ENCODE measurements around the gene TCEAL9.

The TCEAL9 gene

GRCh38 chrX:103367502-103367901, 11.2 kb downstream of the TCEAL9 start:
- TF ChIP-seq ZNF8 (CRISPR knock-in tag; IDR thresholded peaks at IDR 0.05), result no peak
- no peak for TF ChIP-seq ZC3H10 (CRISPR knock-in tag; IDR thresholded peaks at IDR 0.05)
- no peak for ATAC-seq

- TF ChIP-seq OSR1 (CRISPR knock-in tag; IDR thresholded peaks at IDR 0.05), result no peak
- TF ChIP-seq GLIS3 (CRISPR knock-in tag; IDR thresholded peaks at IDR 0.05), result no peak
- TF ChIP-seq PATZ1 (CRISPR knock-in tag; IDR thresholded peaks at IDR 0.05; ENCODE audit: borderline replicate concordance), result no peak
- no peak for TF ChIP-seq TCF4 (CRISPR knock-in tag; IDR thresholded peaks at IDR 0.05; ENCODE audit: borderline replicate concordance)
- no peak for TF ChIP-seq TSHZ2 (CRISPR knock-in tag; IDR thresholded peaks at IDR 0.05)
- TF ChIP-seq PPARA (CRISPR knock-in tag; IDR thresholded peaks at IDR 0.05; ENCODE audit: borderline replicate concordance), result no peak
- TF ChIP-seq ZNF565 (CRISPR knock-in tag; conservative IDR thresholded peaks at IDR 0.05; ENCODE audit: low read depth), result no peak
- no peak for TF ChIP-seq ARNTL (CRISPR knock-in tag; IDR thresholded peaks at IDR 0.05; ENCODE audit: borderline replicate concordance, low read depth)
- no peak for TF ChIP-seq RARB (CRISPR knock-in tag; IDR thresholded peaks at IDR 0.05)
- no peak for TF ChIP-seq ESRRG (CRISPR knock-in tag; IDR thresholded peaks at IDR 0.05)
- TF ChIP-seq ZFP30 (CRISPR knock-in tag; IDR thresholded peaks at IDR 0.05), result no peak
- TF ChIP-seq CSDC2 (CRISPR knock-in tag; IDR thresholded peaks at IDR 0.05), result no peak
- no peak for ATAC-seq
These were observed 13.2 kb downstream of the TCEAL9 start for GRCh38 chrX:103369479-103369878.

GRCh38 chrX:103372886-103373285, 16.6 kb downstream of the TCEAL9 start:
- no peak for ATAC-seq
- TF ChIP-seq ZFP30 (CRISPR knock-in tag; IDR thresholded peaks at IDR 0.05) (no peak), TOX (CRISPR knock-in tag; IDR thresholded peaks at IDR 0.05; ENCODE audit: borderline replicate concordance) (no peak), ZNF8 (CRISPR knock-in tag; IDR thresholded peaks at IDR 0.05) (no peak), PPARA (CRISPR knock-in tag; IDR thresholded peaks at IDR 0.05; ENCODE audit: borderline replicate concordance) (no peak), ZNF70 (CRISPR knock-in tag; IDR thresholded peaks at IDR 0.05) (no peak), PATZ1 (CRISPR knock-in tag; IDR thresholded peaks at IDR 0.05; ENCODE audit: borderline replicate concordance) (no peak), RARB (CRISPR knock-in tag; IDR thresholded peaks at IDR 0.05) (no peak), CSRNP3 (CRISPR knock-in tag; IDR thresholded peaks at IDR 0.05) (no peak), TCF4 (CRISPR knock-in tag; IDR thresholded peaks at IDR 0.05; ENCODE audit: borderline replicate concordance) (no peak)

- TF ChIP-seq TOX (CRISPR knock-in tag; IDR thresholded peaks at IDR 0.05; ENCODE audit: borderline replicate concordance) (no peak), ZNF70 (CRISPR knock-in tag; IDR thresholded peaks at IDR 0.05) (no peak), ZFP30 (CRISPR knock-in tag; IDR thresholded peaks at IDR 0.05) (no peak), ZC3H10 (CRISPR knock-in tag; IDR thresholded peaks at IDR 0.05) (no peak), CSRNP3 (CRISPR knock-in tag; IDR thresholded peaks at IDR 0.05) (no peak), ZFP3 (CRISPR knock-in tag; IDR thresholded peaks at IDR 0.05) (no peak), GLIS3 (CRISPR knock-in tag; IDR thresholded peaks at IDR 0.05) (no peak), OSR1 (CRISPR knock-in tag; IDR thresholded peaks at IDR 0.05) (no peak), PPARA (CRISPR knock-in tag; IDR thresholded peaks at IDR 0.05; ENCODE audit: borderline replicate concordance) (no peak)
- no peak for ATAC-seq
These were observed 17.3 kb downstream of the TCEAL9 start for GRCh38 chrX:103373581-103373980.

Measured in SK-N-SH treated with all-trans-retinoic acid at 6 μM for 48 hours (cell line).